Activated CD8-positive, alpha-beta memory T cell treated with anti-CD3 and anti-CD28 coated beads for 1 hour (primary cell): Measurements from ENCODE around the gene LGR6.

Source experiments
- DNase-seq, 2 donors: peaks; one replicate each; pipeline ENCODE4 v3.0.0-alpha.2; 2020; ENCODE audit warnings: low read depth in 1 of 2; ENCODE audit errors: extremely low read depth in 1 of 2

The LGR6 gene

DNA sequence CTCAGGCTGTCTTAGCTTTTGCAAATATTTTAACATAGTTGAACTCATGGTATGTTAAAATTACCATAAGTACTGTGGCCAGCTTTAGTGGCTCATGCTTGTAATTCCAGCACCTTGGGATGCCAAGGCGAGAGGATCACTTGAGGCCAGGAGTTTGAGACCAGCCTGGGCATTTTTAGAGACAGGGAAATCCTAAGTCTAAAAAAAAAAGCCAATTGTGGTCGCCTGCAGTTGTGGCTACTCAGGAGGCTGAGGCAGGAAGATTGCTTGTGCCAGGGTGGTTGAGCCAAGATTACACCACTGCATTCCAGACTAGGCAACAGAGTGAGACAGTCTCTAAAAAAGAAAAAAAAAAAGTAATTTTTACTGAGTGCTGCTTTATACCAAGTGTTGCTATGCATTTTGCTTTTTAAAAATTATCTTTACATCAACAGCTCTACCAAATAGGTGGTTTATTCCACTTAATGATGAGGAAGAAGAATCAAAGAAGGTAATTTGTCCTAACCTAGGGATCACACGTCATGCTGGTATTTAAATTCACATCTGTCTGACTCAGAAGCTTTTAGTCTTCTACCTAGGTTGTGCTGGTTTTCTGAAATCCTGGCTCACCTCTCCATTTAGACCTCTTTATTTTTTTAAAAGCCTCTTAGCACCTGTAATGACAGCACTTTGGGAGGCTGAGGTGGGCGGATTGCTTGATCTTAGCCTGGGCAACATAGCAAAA, 171.7 kb downstream of the LGR6 start:
- DNase-seq = no peak

DNA sequence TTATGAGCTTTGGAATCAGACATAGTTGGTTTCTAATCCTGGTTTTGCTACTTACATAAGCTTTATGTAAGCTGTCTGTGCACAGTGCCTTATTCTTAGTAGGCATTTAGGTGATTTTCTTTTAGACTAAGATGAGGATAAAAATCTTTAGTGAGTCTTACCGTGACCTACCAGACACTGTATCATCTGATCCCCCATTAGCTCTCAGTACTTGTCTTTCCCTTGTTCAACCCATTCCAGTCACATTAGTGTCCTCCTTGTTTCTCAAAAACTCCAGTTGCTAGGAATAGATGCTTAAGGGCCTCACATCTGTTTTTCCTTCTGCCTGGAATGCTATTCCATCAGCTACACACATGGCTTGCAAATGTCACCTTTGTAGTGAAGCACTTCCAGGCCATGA, 173.7 kb downstream of the LGR6 start:
- DNase-seq = no peak
